BJ (cell line): ENCODE data around the gene MYL11. TPM values are rescaled to one million over a fixed set of nuclear protein-coding genes. Genes with fewer than 3 reads are reported as not detected.
A peak's percentile ranks its signal among the peaks of the same experiment; 100 is the strongest.

Experiments used
- CTCF ChIA-PET: fragments of 350-600 bp; formaldehyde crosslinking; extraction: SDS; loops from one replicate; lab custom pipeline; 2021; ENCODE audit warnings: antibody characterized with exemption, inconsistent platforms; lab: Yijun Ruan, JAX
- POLR2A ChIA-PET: fragments of 300-600 bp; sonication (Branson Sonifier 250); formaldehyde crosslinking; extraction: SDS; loops from one replicate; lab custom pipeline; 2021; ENCODE audit warnings: antibody characterized with exemption; lab: Charles Lee
- DNase-seq: peaks from one replicate; pipeline ENCODE4 v3.0.0-alpha.2; 2011; ENCODE audit warnings: low read depth
- H3K27me3 ChIP-seq: 2 replicates; pipeline ENCODE4 v1.6.0; 2011; ENCODE audit warnings: low read length; ENCODE audit not compliant: control insufficient read depth, insufficient read depth
- H3K36me3 ChIP-seq: 2 replicates; pipeline ENCODE4 v1.5.1; 2011; ENCODE audit warnings: low read length; ENCODE audit not compliant: control insufficient read depth, insufficient read depth
- H3K4me3 ChIP-seq: 2 replicates; pipeline ENCODE4 v1.5.1; 2011; ENCODE audit warnings: low read depth, mild to moderate bottlenecking, control low read depth, low read length
- CTCF ChIP-seq: IDR thresholded peaks from 2 replicates; pipeline ENCODE4 v1.5.1; 2011; ENCODE audit warnings: low read depth, mild to moderate bottlenecking, control low read depth, inconsistent platforms, low read length, moderate library complexity; ENCODE audit not compliant: insufficient read depth
- polyA plus RNA-seq: library from polyadenylated mRNA; depleted of rRNA; stranded (reverse); fragments of >200 nt; gene quantifications from 2 replicates; pipeline ENCODE4 v1.2.3, GENCODE V29; 2011

Gene MYL11
- polyA plus RNA-seq, 1 experiment = 0.69 TPM

- no peak for TF ChIP-seq CTCF
- DNase-seq = no peak
- H3K4me3 ChIP-seq = no peak overlapping the region
- POLR2A ChIA-PET = interaction anchor here (0.5 kb wide), 1 partner anchor 1044 kb away, joined by 7 read pairs; no protein-coding TSS in a partner anchor
- H3K27me3 ChIP-seq = no peaks in the 10 kb centered on the region
- CTCF ChIA-PET = no interaction called here
- no peaks in the 10 kb centered on the region; the same call in 1 of the 2 replicates for H3K36me3 ChIP-seq
Observed at GRCh38 chr16:30381291-30382041, 6.9 kb downstream of the MYL11 start.

GRCh38 chr16:30382111-30382881 lies 7.7 kb downstream of the MYL11 start, which contains the start of gene SEPTIN1:
Gene SEPTIN1, minus strand, starts transcription at chr16:30382561. Its CDS starts 19 bp downstream, at chr16:30382542.
- no peak for DNase-seq
- no peaks in the 10 kb centered on the region for H3K27me3 ChIP-seq
- ChIA-PET POLR2A (interaction anchor here (0.5 kb wide), 1 partner anchor 1043 kb away, joined by 7 read pairs; no protein-coding TSS in a partner anchor), CTCF (interaction anchor here (1.1 to 1.7 kb wide), 2 partner anchors 24 to 27 kb away, joined by 4 to 6 read pairs; no protein-coding TSS in a partner anchor)
- H3K36me3 ChIP-seq = no peaks in the 10 kb centered on the region; the same call in 1 of the 2 replicates
- H3K4me3 ChIP-seq = no peak within 1 kb of the TSS
- TF ChIP-seq CTCF = no peak

GRCh38 chr16:30383521-30383920 lies 8.9 kb downstream of the MYL11 start:
- no peak for DNase-seq
- CTCF ChIA-PET = interaction anchor here (1.1 to 1.7 kb wide), 2 partner anchors 23 to 26 kb away, joined by 4 to 6 read pairs; no protein-coding TSS in a partner anchor
- H3K27me3 ChIP-seq = no peaks in the 10 kb centered on the region

GRCh38 chr16:30394592-30395154 lies 20.1 kb downstream of the MYL11 start:
- H3K4me3 ChIP-seq = peak overlapping the region; percentile 81
- CTCF ChIA-PET = interaction anchor here (0.9 to 2.1 kb wide), 8 partner anchors 8 to 302 kb away, joined by 3 to 8 read pairs (median 5); partner anchors contain the start of genes ZNF771 and ZNF785
- no peak for TF ChIP-seq CTCF
- POLR2A ChIA-PET = no interaction called here
- peaks cover 4% of the 10 kb centered on the region for H3K36me3 ChIP-seq
- no peak for DNase-seq
- no peaks in the 10 kb centered on the region for H3K27me3 ChIP-seq

More at GRCh38 chr16:30383521-30383920, 8.9 kb downstream of the MYL11 start:
- POLR2A ChIA-PET = no interaction called here
- Histone ChIP-seq H3K4me3 (no peak overlapping the region), H3K36me3 (no peaks in the 10 kb centered on the region; the same call in 1 of the 2 replicates)
- TF ChIP-seq CTCF = no peak
